Stomach smooth muscle (tissue), 2 donors: ENCODE data around the gene TMEM116.
"Not testable (repeated sequence)": the region's sequence is repeated elsewhere in the genome, so short reads cannot be mapped to it uniquely, and the experiment has no call there.

Experiments used
- H3K27ac ChIP-seq: one replicate; pipeline ENCODE4 v1.7.0; 2013; ENCODE audit warnings: mild to moderate bottlenecking, low read length, inconsistent platforms
- H3K27me3 ChIP-seq, 2 donors: one replicate each; pipeline ENCODE4 v1.7.0; 2013; ENCODE audit warnings: low read length in 2 of 2; ENCODE audit not compliant: insufficient read depth in 2 of 2, control insufficient read depth in 1 of 2
- H3K36me3 ChIP-seq, 2 donors: one replicate each; pipeline ENCODE4 v1.7.0; 2013; ENCODE audit warnings: low read length in 2 of 2; ENCODE audit not compliant: control insufficient read depth in 2 of 2, insufficient read depth in 2 of 2
- H3K4me1 ChIP-seq: one replicate; pipeline ENCODE4 v1.7.0; 2013; ENCODE audit warnings: low read length; ENCODE audit not compliant: control insufficient read depth, insufficient read depth
- H3K4me3 ChIP-seq, 2 donors: one replicate each; pipeline ENCODE4 v1.7.0; 2013; ENCODE audit warnings: low read length in 2 of 2
- H3K9ac ChIP-seq, 2 donors: one replicate each; pipeline ENCODE4 v1.7.0; 2013; ENCODE audit warnings: low read length in 2 of 2, mild to moderate bottlenecking in 1 of 2
- H3K9me3 ChIP-seq, 2 donors: one replicate each; pipeline ENCODE4 v1.7.0; 2013; ENCODE audit warnings: low read length in 2 of 2; ENCODE audit not compliant: control insufficient read depth in 2 of 2
- donor health status: healthy.
- donor health status: Pancreatic carcinoma.

The TMEM116 gene

GRCh38 chr12:111994211-111995111, 18.5 kb downstream of the TMEM116 start:
- not testable (repeated sequence) for H3K9me3 ChIP-seq, H3K27ac ChIP-seq, H3K9ac ChIP-seq, H3K36me3 ChIP-seq, H3K27me3 ChIP-seq, H3K4me1 ChIP-seq, H3K4me3 ChIP-seq

GRCh38 chr12:111993292-111994150, 19.4 kb downstream of the TMEM116 start:
- Histone ChIP-seq H3K27me3 (no peaks in the 10 kb centered on the region), H3K36me3 (peaks cover 0 to 4% of the 10 kb centered on the region in 2 donors), H3K4me1 (no peaks in the 10 kb centered on the region), H3K9me3 (no peaks in the 10 kb centered on the region), H3K9ac (no peak overlapping the region), H3K27ac (no peak overlapping the region), H3K4me3 (no peak overlapping the region)

GRCh38 chr12:111992464-111992863, 20.5 kb downstream of the TMEM116 start:
- no peaks in the 10 kb centered on the region for H3K4me1 ChIP-seq
- no peaks in the 10 kb centered on the region for H3K27me3 ChIP-seq
- no peak overlapping the region for H3K9ac ChIP-seq
- H3K9me3 ChIP-seq: no peaks in the 10 kb centered on the region
- no peak overlapping the region for H3K4me3 ChIP-seq
- peaks cover 0 to 5% of the 10 kb centered on the region in 2 donors for H3K36me3 ChIP-seq
- no peak overlapping the region for H3K27ac ChIP-seq

- H3K27ac ChIP-seq: no peak overlapping the region
These were observed 21.0 kb downstream of the TMEM116 start for GRCh38 chr12:111991946-111992345.

GRCh38 chr12:111991535-111991934, 21.4 kb downstream of the TMEM116 start:
- Histone ChIP-seq H3K27ac (no peak overlapping the region), H3K4me3 (no peak overlapping the region), H3K36me3 (peaks cover 0 to 5% of the 10 kb centered on the region in 2 donors), H3K9me3 (no peaks in the 10 kb centered on the region), H3K27me3 (no peaks in the 10 kb centered on the region), H3K9ac (no peak overlapping the region), H3K4me1 (no peaks in the 10 kb centered on the region)

More at GRCh38 chr12:111991946-111992345, 21.0 kb downstream of the TMEM116 start:
- peaks cover 0 to 5% of the 10 kb centered on the region in 2 donors for H3K36me3 ChIP-seq
- no peaks in the 10 kb centered on the region for H3K9me3 ChIP-seq
- no peak overlapping the region for H3K9ac ChIP-seq
- no peak overlapping the region for H3K4me3 ChIP-seq
- no peaks in the 10 kb centered on the region for H3K27me3 ChIP-seq
- H3K4me1 ChIP-seq: no peaks in the 10 kb centered on the region

- Histone ChIP-seq H3K4me1 (no peaks in the 10 kb centered on the region), H3K9ac (no peak overlapping the region), H3K36me3 (peaks cover 0 to 5% of the 10 kb centered on the region in 2 donors), H3K9me3 (no peaks in the 10 kb centered on the region), H3K27ac (no peak overlapping the region), H3K27me3 (no peaks in the 10 kb centered on the region), H3K4me3 (no peak overlapping the region)
These were observed 28.1 kb downstream of the TMEM116 start for GRCh38 chr12:111984820-111985219.

- H3K36me3 ChIP-seq: no peaks in the 10 kb centered on the region
- no peaks in the 10 kb centered on the region for H3K9me3 ChIP-seq
- H3K9ac ChIP-seq: no peak overlapping the region
- no peak overlapping the region for H3K27ac ChIP-seq
- H3K27me3 ChIP-seq: no peaks in the 10 kb centered on the region
- H3K4me1 ChIP-seq: no peaks in the 10 kb centered on the region
- no peak overlapping the region for H3K4me3 ChIP-seq
These were observed 31.0 kb downstream of the TMEM116 start for GRCh38 chr12:111981987-111982386.

- Histone ChIP-seq H3K4me1 (no peaks in the 10 kb centered on the region), H3K27me3 (no peaks in the 10 kb centered on the region), H3K36me3 (no peaks in the 10 kb centered on the region), H3K9me3 (no peaks in the 10 kb centered on the region), H3K9ac (no peak overlapping the region), H3K4me3 (no peak overlapping the region), H3K27ac (no peak overlapping the region)
These were observed 32.4 kb downstream of the TMEM116 start for GRCh38 chr12:111980598-111980997.

GRCh38 chr12:111978545-111978944, 34.4 kb downstream of the TMEM116 start:
- H3K4me1 ChIP-seq: no peaks in the 10 kb centered on the region
- H3K36me3 ChIP-seq: no peaks in the 10 kb centered on the region
- H3K9ac ChIP-seq: no peak overlapping the region
- no peaks in the 10 kb centered on the region for H3K27me3 ChIP-seq
- H3K27ac ChIP-seq: no peak overlapping the region
- H3K4me3 ChIP-seq: no peak overlapping the region
- H3K9me3 ChIP-seq: no peaks in the 10 kb centered on the region

- H3K4me3 ChIP-seq: no peak overlapping the region
- H3K9me3 ChIP-seq: no peaks in the 10 kb centered on the region
- H3K27me3 ChIP-seq: no peaks in the 10 kb centered on the region
- H3K9ac ChIP-seq: no peak overlapping the region
- H3K4me1 ChIP-seq: no peaks in the 10 kb centered on the region
- no peaks in the 10 kb centered on the region for H3K36me3 ChIP-seq
- no peak overlapping the region for H3K27ac ChIP-seq
These were observed 36.1 kb downstream of the TMEM116 start for GRCh38 chr12:111976860-111977259.
